Renal cortical epithelial cell (primary cell): ENCODE data around the gene KRTAP10-5. TPM values are rescaled to one million over a fixed set of nuclear protein-coding genes. Genes with fewer than 3 reads are reported as not detected.
"Not testable (repeated sequence)": the region's sequence is repeated elsewhere in the genome, so short reads cannot be mapped to it uniquely, and the experiment has no call there.

Source experiments
- DNase-seq: peaks from one replicate; pipeline ENCODE4 v3.0.0-alpha.2; 2011; ENCODE audit warnings: low read depth
- total RNA-seq: library from RNA; depleted of rRNA; stranded (reverse); fragments of >200 nt; gene quantifications from 2 replicates; pipeline ENCODE4 v1.2.3, GENCODE V29; 2014

The KRTAP10-5 gene
- total RNA-seq, 1 donor from 2014 or later = not detected

GRCh38 chr21:44590897-44591800 lies 10.7 kb upstream of the KRTAP10-5 start:
- not testable (repeated sequence) for DNase-seq

GRCh38 chr21:44590311-44590721 lies 9.9 kb upstream of the KRTAP10-5 start:
- DNase-seq = no peak

- no peak for DNase-seq
Measured at GRCh38 chr21:44589586-44590305, 9.3 kb upstream of the KRTAP10-5 start.

- no peak for DNase-seq
Measured at GRCh38 chr21:44589094-44589493, 8.7 kb upstream of the KRTAP10-5 start.

GRCh38 chr21:44585892-44586291 lies 5.5 kb upstream of the KRTAP10-5 start:
- no peak for DNase-seq

- DNase-seq = no peak
Measured at GRCh38 chr21:44583800-44584147, 3.4 kb upstream of the KRTAP10-5 start.

- no peak for DNase-seq
Measured at GRCh38 chr21:44583089-44583799, 2.8 kb upstream of the KRTAP10-5 start.

- no peak for DNase-seq
Measured at GRCh38 chr21:44582055-44582454, 1.7 kb upstream of the KRTAP10-5 start.

GRCh38 chr21:44581158-44581557 lies 754 bp upstream of the KRTAP10-5 start:
- no peak for DNase-seq

- no peak for DNase-seq
Measured at GRCh38 chr21:44579833-44580144, 615 bp downstream of the KRTAP10-5 start.

- DNase-seq = no peak
Measured at GRCh38 chr21:44579056-44579832, 1.2 kb downstream of the KRTAP10-5 start.

GRCh38 chr21:44578371-44579055 lies 1.9 kb downstream of the KRTAP10-5 start:
- DNase-seq = no peak

- DNase-seq = no peak
Measured at GRCh38 chr21:44576025-44576420, 4.4 kb downstream of the KRTAP10-5 start.

- DNase-seq = no peak
Measured at GRCh38 chr21:44575307-44576024, 4.9 kb downstream of the KRTAP10-5 start.

- DNase-seq = no peak
Measured at GRCh38 chr21:44574457-44575306, 5.7 kb downstream of the KRTAP10-5 start.

- DNase-seq = not testable (repeated sequence)
Measured at GRCh38 chr21:44573630-44574456, 6.6 kb downstream of the KRTAP10-5 start, which contains the start of gene KRTAP10-4. Gene KRTAP10-4, plus strand, starts transcription at chr21:44573729. Its CDS starts 30 bp downstream, at chr21:44573759.

- no peak for DNase-seq
Measured at GRCh38 chr21:44572959-44573583, 7.3 kb downstream of the KRTAP10-5 start.
